Suprapubic skin (tissue), 4 donors: ENCODE results near the gene UBAC1. TPM values are rescaled to one million over a fixed set of nuclear protein-coding genes. Genes with fewer than 3 reads are reported as not detected.

Experiments
- DNase-seq, 2 donors: peaks; one replicate each; pipeline ENCODE4 v3.0.0-alpha.2; 2019; ENCODE audit warnings: low spot score in 2 of 2
- H3K27ac ChIP-seq: fragments of 200-600 bp; sonication (generic); one replicate; pipeline ENCODE4 v1.5.1; 2019
- H3K27me3 ChIP-seq: fragments of 200-600 bp; sonication (generic); one replicate; pipeline ENCODE4 v1.5.1; 2019
- H3K36me3 ChIP-seq: fragments of 200-600 bp; sonication (generic); one replicate; pipeline ENCODE4 v1.5.1; 2019
- H3K4me1 ChIP-seq: fragments of 200-600 bp; sonication (generic); one replicate; pipeline ENCODE4 v1.5.1; 2019
- H3K4me3 ChIP-seq: fragments of 200-600 bp; sonication (generic); one replicate; pipeline ENCODE4 v1.5.1; 2019; ENCODE audit warnings: mild to moderate bottlenecking
- H3K9me3 ChIP-seq: fragments of 200-600 bp; sonication (generic); one replicate; pipeline ENCODE4 v1.5.1; 2019
- CTCF ChIP-seq, 2 donors: fragments of 200-600 bp in 1 of 2; fragments of 450-650 bp in 1 of 2; sonication (generic) in 1 of 2; IDR thresholded peaks; one replicate each; pipeline ENCODE4 v1.5.1; 2016 to 2019; ENCODE audit warnings: antibody characterized with exemption in 2 of 2, mild to moderate bottlenecking in 1 of 2, moderate library complexity in 1 of 2
- EP300 ChIP-seq: sonication (generic); formaldehyde crosslinking; IDR thresholded peaks from one replicate; pipeline ENCODE4 v1.6.1; 2017; ENCODE audit warnings: antibody characterized with exemption
- POLR2A ChIP-seq, 2 donors: fragments of 450-650 bp; IDR thresholded peaks; one replicate each; pipeline ENCODE4 v1.6.1; 2017; ENCODE audit warnings: antibody characterized with exemption in 2 of 2, mild to moderate bottlenecking in 2 of 2, moderate library complexity in 2 of 2
- POLR2AphosphoS5 ChIP-seq, 3 donors: sonication (generic); formaldehyde crosslinking; IDR thresholded peaks; one replicate each; pipeline ENCODE4 v1.6.1; 2017; ENCODE audit warnings: antibody characterized with exemption in 3 of 3
- WGBS: methylation state at CpG from one replicate; pipeline ENCODE4 v1.1.5; 2018; 5-methylcytosine and 5-hydroxymethylcytosine counted together
- total RNA-seq, 4 donors: library from RNA; depleted of rRNA; stranded (reverse); fragments of >200 nt; gene quantifications; one replicate each; pipeline ENCODE4 v1.1.0, GENCODE V29; 2016

Gene UBAC1
- total RNA-seq, 4 donors from 2014 or later: 68.2 to 94.5 (median 83.8) TPM

GRCh38 chr9:135973277-135974219, 12.4 kb upstream of the UBAC1 start:
- DNase-seq: no peak
- Histone ChIP-seq H3K9me3 (no peaks in the 10 kb centered on the region), H3K4me1 (peaks cover under 1% of the 10 kb centered on the region), H3K27ac (no peak overlapping the region), H3K4me3 (no peak overlapping the region), H3K27me3 (peaks cover 30% of the 10 kb centered on the region), H3K36me3 (no peaks in the 10 kb centered on the region)
- no peak for TF ChIP-seq CTCF (IDR thresholded peaks at IDR 0.05)
- TF ChIP-seq EP300: no peak
- no peak for TF ChIP-seq POLR2AphosphoS5 (IDR thresholded peaks at IDR 0.05)
- no peak for TF ChIP-seq POLR2A (IDR thresholded peaks at IDR 0.05)
- WGBS: 62% methylated on average over 23 of the region's 23 CpGs

- Histone ChIP-seq H3K27me3 (peaks cover 16% of the 10 kb centered on the region), H3K4me3 (no peak overlapping the region), H3K4me1 (peaks cover 12% of the 10 kb centered on the region), H3K27ac (no peak overlapping the region), H3K9me3 (no peaks in the 10 kb centered on the region), H3K36me3 (no peaks in the 10 kb centered on the region)
- no peak for DNase-seq
- TF ChIP-seq POLR2AphosphoS5 (IDR thresholded peaks at IDR 0.05): peak in 1 of 3 donors; percentile 79
- no peak for TF ChIP-seq EP300
- no peak for TF ChIP-seq POLR2A (IDR thresholded peaks at IDR 0.05)
- 36% methylated on average over 7 of the region's 13 CpGs for WGBS
Observed at GRCh38 chr9:135971892-135972291, 10.7 kb upstream of the UBAC1 start.

- H3K27me3 ChIP-seq: peaks cover 10% of the 10 kb centered on the region
- no peak overlapping the region for H3K27ac ChIP-seq
- 67% methylated on average over 14 of the region's 18 CpGs for WGBS
- TF ChIP-seq EP300: no peak
- no peak for TF ChIP-seq POLR2A (IDR thresholded peaks at IDR 0.05)
- no peak for TF ChIP-seq POLR2AphosphoS5 (IDR thresholded peaks at IDR 0.05)
- no peak for TF ChIP-seq CTCF (IDR thresholded peaks at IDR 0.05)
- no peaks in the 10 kb centered on the region for H3K9me3 ChIP-seq
- peaks cover 12% of the 10 kb centered on the region for H3K4me1 ChIP-seq
- no peak overlapping the region for H3K4me3 ChIP-seq
- H3K36me3 ChIP-seq: no peaks in the 10 kb centered on the region
- no peak for DNase-seq
Observed at GRCh38 chr9:135971111-135971766, 10.1 kb upstream of the UBAC1 start.

- WGBS: 88% methylated on average over 9 of the region's 9 CpGs
- H3K4me1 ChIP-seq: peaks cover 12% of the 10 kb centered on the region
- no peaks in the 10 kb centered on the region for H3K36me3 ChIP-seq
- H3K4me3 ChIP-seq: no peak overlapping the region
- peaks cover 3% of the 10 kb centered on the region for H3K27me3 ChIP-seq
- no peak overlapping the region for H3K27ac ChIP-seq
- TF ChIP-seq EP300 (no peak), CTCF (IDR thresholded peaks at IDR 0.05) (no peak)
- no peak for DNase-seq
- no peaks in the 10 kb centered on the region for H3K9me3 ChIP-seq
Observed at GRCh38 chr9:135970128-135970815, 9.1 kb upstream of the UBAC1 start.

- DNase-seq: no peak
- no peaks in the 10 kb centered on the region for H3K36me3 ChIP-seq
- peaks cover 12% of the 10 kb centered on the region for H3K4me1 ChIP-seq
- WGBS: 73% methylated on average over 12 of the region's 12 CpGs
- no peak overlapping the region for H3K4me3 ChIP-seq
- H3K9me3 ChIP-seq: no peaks in the 10 kb centered on the region
- peaks cover 3% of the 10 kb centered on the region for H3K27me3 ChIP-seq
- H3K27ac ChIP-seq: no peak overlapping the region
- no peak for TF ChIP-seq POLR2A (IDR thresholded peaks at IDR 0.05)
- no peak for TF ChIP-seq EP300
- no peak for TF ChIP-seq POLR2AphosphoS5 (IDR thresholded peaks at IDR 0.05)
- no peak for TF ChIP-seq CTCF (IDR thresholded peaks at IDR 0.05)
Observed at GRCh38 chr9:135969064-135969683, 8.0 kb upstream of the UBAC1 start.
